ENCODE results near the gene JAG1.

JAG1 gene

DNA sequence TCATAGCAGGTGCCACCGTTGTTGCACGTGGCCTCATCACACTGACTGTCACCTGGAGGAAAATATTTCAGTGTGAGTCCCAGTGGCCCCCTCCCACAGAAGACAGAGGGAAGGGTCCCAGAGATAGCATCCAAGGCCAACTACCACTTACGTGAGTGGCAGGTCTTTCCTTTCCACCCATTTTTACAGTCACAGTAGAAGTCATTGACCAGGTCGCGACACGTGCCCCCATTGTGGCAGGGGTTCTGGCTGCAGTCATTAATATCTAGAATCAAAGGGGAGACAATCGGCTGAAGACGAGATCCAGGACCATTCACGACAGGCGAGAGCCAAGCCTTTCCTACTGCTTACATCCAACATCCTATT, 28.6 kb downstream of the JAG1 start:
- no peaks in the 10 kb centered on the region for H3K4me1 Mint-ChIP-seq (ENCODE audit: low read depth)
- H3K36me3 Mint-ChIP-seq (ENCODE audit: low read depth): no peaks in the 10 kb centered on the region
- H3K9me3 Mint-ChIP-seq: no peaks in the 10 kb centered on the region
- no peak for DNase-seq
- peaks cover 31% of the 10 kb centered on the region for H3K27me3 Mint-ChIP-seq
- no peak overlapping the region for H3K4me3 Mint-ChIP-seq
- no peak overlapping the region for H3K27ac Mint-ChIP-seq

DNA sequence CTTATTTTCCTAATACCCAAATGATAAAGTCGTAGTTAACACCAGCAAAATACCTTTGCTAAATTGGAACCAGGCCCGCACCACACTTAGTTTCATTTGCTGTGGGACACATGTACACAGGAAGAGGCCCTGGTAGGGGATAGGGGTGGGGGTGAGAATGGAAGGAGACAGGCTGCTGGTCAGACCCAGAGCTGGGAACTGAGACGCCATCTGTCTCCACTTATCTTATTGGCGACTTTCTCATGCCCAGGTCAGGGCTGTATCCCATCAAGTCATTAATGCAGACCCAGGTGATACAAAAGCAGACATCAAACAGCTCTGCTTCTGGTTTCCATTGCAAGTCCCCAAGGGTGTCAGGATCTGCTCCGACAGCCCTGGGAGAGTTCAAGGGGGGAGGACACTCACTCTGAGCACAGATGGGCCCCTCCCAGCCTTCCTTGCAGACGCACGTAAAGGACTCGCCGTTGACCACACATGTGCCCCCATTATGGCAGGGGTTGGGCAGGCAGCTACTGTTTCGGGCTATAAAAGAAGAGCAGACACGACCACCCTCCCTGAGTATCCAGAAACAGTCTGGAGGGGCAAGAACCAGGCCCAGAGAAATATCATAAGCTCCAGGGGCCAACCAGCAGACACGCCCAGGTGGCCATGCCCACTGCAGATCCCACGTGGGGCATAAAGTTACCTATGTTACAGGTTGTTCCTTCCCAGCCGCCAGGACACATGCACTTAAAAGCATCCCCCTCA, 29.2 kb downstream of the JAG1 start:
- no peaks in the 10 kb centered on the region for H3K9me3 Mint-ChIP-seq
- H3K4me1 Mint-ChIP-seq (ENCODE audit: low read depth): no peaks in the 10 kb centered on the region
- no peak for DNase-seq
- no peaks in the 10 kb centered on the region for H3K36me3 Mint-ChIP-seq (ENCODE audit: low read depth)
- no peak overlapping the region for H3K27ac Mint-ChIP-seq
- H3K27me3 Mint-ChIP-seq: peaks cover 26% of the 10 kb centered on the region
- no peak overlapping the region for H3K4me3 Mint-ChIP-seq

DNA sequence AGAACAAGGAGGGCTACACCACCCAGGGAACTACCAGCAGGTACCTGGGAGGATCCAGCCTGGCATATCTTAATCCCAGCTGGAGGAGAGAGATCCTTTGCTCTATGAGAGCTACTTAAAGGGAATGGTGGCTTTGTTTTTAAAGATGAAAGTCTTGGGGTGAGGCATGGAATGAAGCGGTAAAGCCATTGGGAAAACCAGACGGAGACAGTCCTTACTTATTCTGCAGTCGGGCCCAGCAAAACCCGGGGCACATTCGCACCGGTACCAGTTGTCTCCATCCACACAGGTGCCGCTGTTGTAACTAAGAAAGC, 30.3 kb downstream of the JAG1 start:
- no peaks in the 10 kb centered on the region for H3K4me1 Mint-ChIP-seq (ENCODE audit: low read depth)
- DNase-seq: no peak
- no peaks in the 10 kb centered on the region for H3K36me3 Mint-ChIP-seq (ENCODE audit: low read depth)
- H3K9me3 Mint-ChIP-seq: no peaks in the 10 kb centered on the region
- no peak overlapping the region for H3K4me3 Mint-ChIP-seq
- no peak overlapping the region for H3K27ac Mint-ChIP-seq
- H3K27me3 Mint-ChIP-seq: peaks cover 18% of the 10 kb centered on the region

DNA sequence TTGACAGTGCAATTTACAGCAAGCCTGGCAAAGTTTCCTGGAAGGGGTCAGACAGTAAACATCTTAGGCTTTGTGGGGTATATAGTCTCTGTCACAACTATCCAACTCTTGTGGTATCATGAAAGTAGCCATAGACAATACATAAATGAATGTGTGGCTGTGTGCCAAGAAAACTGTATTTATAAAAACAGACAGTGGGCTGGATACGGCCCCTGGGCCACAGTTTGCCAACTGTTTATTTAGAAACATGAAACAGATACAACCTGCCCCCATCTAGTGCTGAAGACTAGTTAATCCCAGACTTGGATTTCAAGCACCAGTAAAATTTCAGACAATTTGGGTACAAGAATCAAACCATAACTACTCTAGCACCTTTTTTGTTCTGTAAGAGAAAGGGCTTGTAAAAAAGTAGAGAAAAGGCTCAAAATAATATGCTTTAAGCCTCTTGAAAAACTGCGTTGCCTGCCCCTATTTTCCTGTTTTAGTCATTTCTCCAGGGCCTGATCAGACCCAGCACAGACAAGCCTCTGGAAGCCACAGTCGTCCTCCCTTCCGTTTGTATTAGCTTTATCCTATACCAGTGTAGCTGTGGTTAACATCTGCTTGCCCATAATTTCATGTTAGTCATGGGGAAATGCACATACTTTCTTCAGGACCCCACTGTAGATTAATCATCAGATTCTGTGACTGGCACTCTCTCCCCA, 30.8 kb downstream of the JAG1 start:
- no peak for DNase-seq
- Mint-ChIP-seq H3K36me3 (ENCODE audit: low read depth) (no peaks in the 10 kb centered on the region), H3K27ac (no peak overlapping the region), H3K9me3 (no peaks in the 10 kb centered on the region), H3K27me3 (peaks cover 13% of the 10 kb centered on the region), H3K4me1 (ENCODE audit: low read depth) (no peaks in the 10 kb centered on the region), H3K4me3 (no peak overlapping the region)

DNA sequence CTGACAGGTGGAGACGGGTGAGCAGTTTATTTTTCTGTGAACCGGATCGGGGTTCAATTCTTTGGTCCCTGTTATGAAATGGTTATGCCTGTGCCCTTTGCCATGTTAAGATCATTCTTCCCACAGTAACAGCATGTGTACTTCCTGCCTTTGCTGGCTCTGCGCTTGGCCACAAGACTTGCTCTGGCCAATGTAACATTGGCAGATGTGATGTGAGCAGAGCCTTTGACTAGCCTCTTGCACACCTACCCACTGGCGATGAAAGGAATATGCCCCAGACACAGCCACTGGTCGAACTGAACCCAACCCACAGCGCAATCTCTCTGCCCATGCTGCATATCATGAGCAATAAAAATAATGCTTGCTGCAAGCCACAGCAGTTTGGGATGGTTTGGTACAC, 31.9 kb downstream of the JAG1 start:
- Mint-ChIP-seq H3K4me1 (ENCODE audit: low read depth) (no peaks in the 10 kb centered on the region), H3K27ac (no peak overlapping the region), H3K4me3 (no peak overlapping the region), H3K9me3 (no peaks in the 10 kb centered on the region), H3K27me3 (peaks cover 8% of the 10 kb centered on the region), H3K36me3 (ENCODE audit: low read depth) (no peaks in the 10 kb centered on the region)
- no peak for DNase-seq

DNA sequence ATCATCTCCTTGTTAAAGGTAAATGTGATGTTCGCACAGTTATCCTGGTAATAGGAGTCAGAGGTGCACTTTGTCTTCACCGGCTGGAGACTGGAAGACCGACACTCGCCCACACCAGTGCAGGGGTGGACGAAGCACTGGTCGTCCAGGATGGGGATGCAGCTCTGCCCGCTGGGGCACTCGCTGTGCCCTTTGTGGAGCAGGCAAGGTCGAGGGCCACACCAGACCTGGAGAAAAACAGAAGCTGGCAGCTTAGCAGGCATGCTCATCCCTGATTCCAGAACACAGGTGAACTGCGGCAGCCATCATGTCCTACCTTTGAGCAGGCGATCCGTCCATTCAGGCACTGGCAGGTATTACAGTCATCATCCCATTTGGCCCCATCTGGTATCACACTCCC, 32.3 kb downstream of the JAG1 start:
- no peaks in the 10 kb centered on the region for H3K9me3 Mint-ChIP-seq
- H3K27me3 Mint-ChIP-seq: peaks cover 8% of the 10 kb centered on the region
- no peak for DNase-seq
- H3K4me1 Mint-ChIP-seq (ENCODE audit: low read depth): no peaks in the 10 kb centered on the region
- H3K4me3 Mint-ChIP-seq: no peak overlapping the region
- H3K27ac Mint-ChIP-seq: no peak overlapping the region
- no peaks in the 10 kb centered on the region for H3K36me3 Mint-ChIP-seq (ENCODE audit: low read depth)

DNA sequence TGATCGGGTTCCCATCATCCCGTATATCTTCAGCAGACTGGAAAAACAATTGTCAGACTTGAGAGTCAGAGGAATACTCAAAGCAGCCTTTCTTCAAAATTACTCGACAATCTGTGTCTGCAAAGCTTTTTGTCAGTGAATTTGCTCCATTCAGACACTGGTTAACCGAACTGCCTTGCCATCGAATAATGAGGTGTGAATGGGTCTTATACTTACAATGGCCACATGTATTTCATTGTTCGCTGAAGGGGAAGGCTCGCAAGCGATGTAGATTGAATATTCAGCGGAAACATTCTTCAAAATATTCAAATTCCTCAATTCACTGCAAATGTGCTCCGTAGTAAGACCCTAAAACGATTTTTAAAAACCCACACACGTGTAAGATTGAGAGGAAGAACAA, 32.9 kb downstream of the JAG1 start:
- H3K27me3 Mint-ChIP-seq: peaks cover 8% of the 10 kb centered on the region
- no peak overlapping the region for H3K4me3 Mint-ChIP-seq
- no peak for DNase-seq
- no peak overlapping the region for H3K27ac Mint-ChIP-seq
- H3K36me3 Mint-ChIP-seq (ENCODE audit: low read depth): no peaks in the 10 kb centered on the region
- no peaks in the 10 kb centered on the region for H3K9me3 Mint-ChIP-seq
- H3K4me1 Mint-ChIP-seq (ENCODE audit: low read depth): no peaks in the 10 kb centered on the region

DNA sequence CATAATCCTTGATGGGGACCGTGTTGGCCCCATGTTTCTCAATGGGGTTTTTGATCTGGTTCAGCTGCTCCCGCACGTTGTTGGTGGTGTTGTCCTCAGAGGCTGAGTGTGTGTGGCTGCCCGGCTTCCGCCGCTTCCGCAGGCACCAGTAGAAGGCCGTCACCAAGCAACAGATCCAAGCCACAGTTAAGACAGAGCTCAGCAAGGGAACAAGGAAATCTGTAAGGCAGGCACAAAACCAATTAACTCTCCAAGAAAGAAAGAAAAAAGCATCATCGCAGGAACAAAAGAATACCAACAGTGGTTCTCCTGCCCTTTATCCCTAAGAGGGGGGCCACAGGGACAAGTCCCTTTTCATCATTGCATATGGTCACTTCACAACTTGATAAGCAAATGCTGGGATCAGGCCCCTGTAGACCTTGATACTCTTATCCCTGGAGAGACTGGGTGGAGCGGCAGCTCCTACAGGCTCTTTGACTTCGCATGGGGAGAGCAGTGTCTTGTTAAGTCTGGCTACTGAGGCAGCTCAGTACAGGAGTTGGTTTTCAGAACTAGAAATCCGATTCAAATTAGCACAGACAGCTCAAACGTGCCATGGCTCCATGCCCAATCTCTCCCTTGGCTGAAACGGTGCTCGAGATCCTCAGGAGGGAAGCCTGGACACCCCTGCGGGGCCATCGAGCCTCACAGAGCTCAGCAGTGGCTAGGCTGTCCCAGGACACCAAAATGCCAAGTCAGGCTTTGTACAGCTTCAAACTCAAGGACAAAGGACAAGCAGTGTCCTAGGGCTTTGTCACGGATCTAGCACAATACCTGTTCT, 33.9 kb downstream of the JAG1 start:
- Mint-ChIP-seq H3K27ac (no peak overlapping the region), H3K4me3 (no peak overlapping the region), H3K9me3 (no peaks in the 10 kb centered on the region), H3K27me3 (no peaks in the 10 kb centered on the region), H3K36me3 (ENCODE audit: low read depth) (no peaks in the 10 kb centered on the region), H3K4me1 (ENCODE audit: low read depth) (no peaks in the 10 kb centered on the region)
- no peak for DNase-seq

DNA sequence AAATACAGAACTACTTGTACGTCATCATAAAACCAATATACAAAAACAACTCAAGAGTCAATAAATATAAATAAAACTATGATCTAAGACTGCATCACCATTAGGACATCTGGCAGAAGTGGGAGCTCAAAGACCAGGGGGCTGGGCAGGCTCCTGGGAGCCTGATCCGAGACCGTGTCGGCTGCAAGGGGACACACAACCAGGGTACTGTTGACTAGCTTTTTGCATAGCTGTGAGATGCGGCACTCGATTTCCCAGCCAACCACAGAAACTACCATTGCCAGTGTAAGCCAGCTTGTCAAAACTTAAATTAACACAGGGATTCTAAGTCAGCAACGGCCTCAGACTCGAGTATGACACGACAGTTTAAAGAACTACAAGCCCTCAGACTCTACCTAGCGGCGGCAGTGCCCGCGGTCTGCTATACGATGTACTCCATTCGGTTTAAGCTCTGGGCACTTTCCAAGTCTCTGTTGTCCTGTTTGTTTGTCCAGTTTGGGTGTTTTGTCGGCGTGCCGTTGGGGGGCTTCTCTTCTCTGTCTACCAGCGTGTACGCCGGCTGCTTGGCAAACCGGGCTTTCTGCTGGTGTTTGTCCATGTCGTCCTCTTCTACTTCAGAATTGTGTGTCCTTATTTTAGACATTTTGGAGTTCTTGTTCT, 34.6 kb downstream of the JAG1 start:
- no peaks in the 10 kb centered on the region for H3K36me3 Mint-ChIP-seq (ENCODE audit: low read depth)
- H3K9me3 Mint-ChIP-seq: no peaks in the 10 kb centered on the region
- no peak overlapping the region for H3K4me3 Mint-ChIP-seq
- DNase-seq: no peak
- no peaks in the 10 kb centered on the region for H3K4me1 Mint-ChIP-seq (ENCODE audit: low read depth)
- no peak overlapping the region for H3K27ac Mint-ChIP-seq
- H3K27me3 Mint-ChIP-seq: no peaks in the 10 kb centered on the region

DNA sequence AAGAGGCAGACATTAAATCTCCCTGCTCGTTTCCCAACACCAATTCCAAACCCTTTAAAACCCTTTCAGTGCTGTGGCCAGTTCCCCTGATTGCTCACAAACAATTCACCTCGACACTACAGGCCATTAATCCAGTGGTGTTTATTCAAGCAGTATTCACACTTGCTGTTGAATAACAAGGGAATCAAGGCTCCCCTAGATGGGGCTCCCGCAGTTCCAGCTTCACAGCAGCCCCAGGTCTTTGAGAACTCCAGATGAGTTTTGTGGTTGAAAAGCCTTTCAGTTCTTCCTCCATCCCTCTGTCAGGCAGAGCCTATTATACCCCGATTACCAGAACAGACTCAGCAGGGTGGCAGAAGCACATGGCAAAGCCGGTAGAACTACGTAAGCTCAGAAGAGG, 36.2 kb downstream of the JAG1 start:
- DNase-seq: no peak
- Mint-ChIP-seq H3K9me3 (no peaks in the 10 kb centered on the region), H3K4me3 (no peak overlapping the region), H3K4me1 (ENCODE audit: low read depth) (peaks cover 5% of the 10 kb centered on the region), H3K27me3 (no peaks in the 10 kb centered on the region), H3K27ac (no peak overlapping the region), H3K36me3 (ENCODE audit: low read depth) (no peaks in the 10 kb centered on the region)

DNA sequence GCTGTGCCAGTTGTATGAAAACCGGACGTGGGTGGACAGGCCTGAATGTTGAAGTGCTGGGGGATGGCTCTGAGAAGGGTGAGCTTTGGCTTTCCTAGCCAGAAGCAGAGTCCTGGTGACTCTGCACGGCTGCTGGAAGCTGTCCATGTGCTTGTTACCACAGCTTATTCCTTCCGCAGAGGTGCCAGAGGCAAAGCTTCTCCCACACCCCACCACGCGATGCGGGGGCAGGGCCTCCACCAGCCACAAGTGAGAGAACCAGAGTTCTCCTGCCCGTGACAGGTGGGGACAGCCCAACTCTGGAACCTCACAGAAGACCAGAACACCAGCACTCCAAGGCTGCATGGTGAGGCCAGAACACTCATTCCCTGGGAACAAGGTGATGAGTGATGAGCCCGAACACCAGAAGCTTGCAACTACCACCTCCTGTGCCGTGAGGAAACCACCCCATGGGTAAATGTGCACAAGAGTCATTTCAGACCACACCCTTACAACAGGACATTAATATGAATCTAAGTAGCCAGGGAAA, 36.7 kb downstream of the JAG1 start:
- Mint-ChIP-seq H3K27me3 (no peaks in the 10 kb centered on the region), H3K27ac (no peak overlapping the region), H3K4me3 (no peak overlapping the region), H3K9me3 (no peaks in the 10 kb centered on the region), H3K36me3 (ENCODE audit: low read depth) (no peaks in the 10 kb centered on the region), H3K4me1 (ENCODE audit: low read depth) (peaks cover 5% of the 10 kb centered on the region)
- no peak for DNase-seq

DNA sequence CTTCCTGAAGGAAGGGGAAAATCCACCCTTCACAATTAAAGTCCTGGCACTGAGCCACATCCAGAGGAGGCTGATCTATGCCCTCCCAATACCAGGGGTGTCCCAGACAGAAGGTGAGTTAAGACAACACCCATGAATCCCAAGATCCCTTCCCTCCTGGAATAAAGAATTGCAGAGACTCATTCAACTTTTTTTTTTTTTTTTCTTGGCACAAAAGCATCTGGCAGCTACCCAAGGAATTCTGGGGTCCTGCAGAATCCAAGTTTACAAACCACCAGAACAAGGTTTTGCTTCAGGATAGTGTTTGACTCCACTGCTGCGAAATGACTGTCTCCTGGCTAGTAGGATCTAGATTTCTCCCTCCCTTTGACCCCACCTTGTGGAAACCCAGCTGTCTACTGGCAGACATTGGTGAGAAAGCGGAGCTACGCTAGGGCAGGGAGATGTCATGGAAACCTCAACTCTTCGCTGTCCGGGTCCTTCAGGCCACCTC, 37.4 kb downstream of the JAG1 start:
- no peak overlapping the region for H3K27ac Mint-ChIP-seq
- H3K4me3 Mint-ChIP-seq: no peak overlapping the region
- H3K27me3 Mint-ChIP-seq: no peaks in the 10 kb centered on the region
- DNase-seq: no peak
- H3K9me3 Mint-ChIP-seq: no peaks in the 10 kb centered on the region
- no peaks in the 10 kb centered on the region for H3K36me3 Mint-ChIP-seq (ENCODE audit: low read depth)
- H3K4me1 Mint-ChIP-seq (ENCODE audit: low read depth): peaks cover 5% of the 10 kb centered on the region

DNA sequence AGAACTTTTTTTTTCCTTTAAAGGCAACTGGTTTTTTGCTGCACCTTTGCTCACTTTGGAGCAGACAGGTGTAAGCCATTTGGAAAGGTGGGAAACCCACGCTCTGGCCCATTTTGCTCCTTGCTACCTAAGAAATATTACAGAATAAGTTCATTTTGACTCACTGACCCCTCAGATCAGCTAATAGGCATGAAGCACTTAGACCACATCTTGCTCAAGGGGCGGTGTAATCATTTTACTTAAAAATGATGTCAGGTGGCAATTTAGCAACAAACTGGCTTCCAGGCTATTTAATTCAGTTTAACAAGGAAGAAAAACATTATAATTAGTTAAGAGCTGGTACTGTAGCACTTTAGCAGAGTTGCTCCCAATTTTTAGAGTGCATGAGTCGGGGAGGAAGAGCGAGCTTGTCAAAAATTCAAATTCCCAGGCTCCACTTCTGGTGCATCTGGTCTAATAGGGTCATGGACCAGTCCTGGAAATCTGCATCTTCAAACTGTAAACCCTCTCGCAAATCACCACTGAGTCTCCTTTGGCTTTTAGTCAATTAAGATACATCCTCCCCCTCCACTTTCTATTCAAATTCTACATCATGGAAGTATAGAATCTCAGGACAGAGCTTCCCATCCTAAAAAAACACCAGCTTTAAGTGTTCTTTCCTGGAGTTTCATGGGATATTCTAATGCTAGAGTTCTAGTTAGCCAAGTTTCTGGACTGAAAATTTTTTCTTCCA, 38.2 kb downstream of the JAG1 start:
- H3K9me3 Mint-ChIP-seq: no peaks in the 10 kb centered on the region
- no peak overlapping the region for H3K27ac Mint-ChIP-seq
- no peak for DNase-seq
- no peaks in the 10 kb centered on the region for H3K36me3 Mint-ChIP-seq (ENCODE audit: low read depth)
- peaks cover 5% of the 10 kb centered on the region for H3K4me1 Mint-ChIP-seq (ENCODE audit: low read depth)
- H3K4me3 Mint-ChIP-seq: no peak overlapping the region
- H3K27me3 Mint-ChIP-seq: no peaks in the 10 kb centered on the region
